Lower leg skin (tissue), 4 donors: ENCODE data around the gene WIPF1. TPM values are rescaled to one million over a fixed set of nuclear protein-coding genes. Genes with fewer than 3 reads are reported as not detected.

Source experiments
- DNase-seq, 2 donors: peaks; one replicate each; pipeline ENCODE4 v3.0.0-alpha.2; 2019; ENCODE audit warnings: low spot score in 2 of 2
- H3K4me3 ChIP-seq: fragments of 200-600 bp; sonication (generic); 2 replicates; pipeline ENCODE4 v1.5.1; 2017; ENCODE audit warnings: mild to moderate bottlenecking, low read depth; ENCODE audit not compliant: poor library complexity, severe bottlenecking
- POLR2A ChIP-seq, 2 donors: fragments of 450-650 bp; IDR thresholded peaks; one replicate each; pipeline ENCODE4 v1.6.1; 2016 to 2017; ENCODE audit warnings: antibody characterized with exemption in 2 of 2, mild to moderate bottlenecking in 1 of 2, moderate library complexity in 1 of 2
- WGBS, 2 donors: methylation state at CpG; one replicate each; pipeline ENCODE4 v1.1.5; 2018; 5-methylcytosine and 5-hydroxymethylcytosine counted together
- intact Hi-C: fragments of 100-400 bp; cut with DNase I; formaldehyde crosslinking; loops from one replicate; pipeline ENCODE4 v1.15.0; 2023; ENCODE audit warnings: low total_unique reads
- total RNA-seq, 4 donors: library from RNA; depleted of rRNA; stranded (reverse); fragments of >200 nt; gene quantifications; one replicate each; pipeline ENCODE4 v1.1.0, GENCODE V29; 2016
- TF ChIP-seq, protein P1 (sequence below), 3 donors: fragments of 450-650 bp; IDR thresholded peaks; one replicate each; pipeline ENCODE4 v1.5.1; 2016; ENCODE audit warnings: antibody characterized with exemption in 3 of 3, mild to moderate bottlenecking in 3 of 3, moderate library complexity in 2 of 3

WIPF1 gene
- total RNA-seq, 4 donors from 2014 or later = 5.0 to 12.4 (median 9.1) TPM

DNA sequence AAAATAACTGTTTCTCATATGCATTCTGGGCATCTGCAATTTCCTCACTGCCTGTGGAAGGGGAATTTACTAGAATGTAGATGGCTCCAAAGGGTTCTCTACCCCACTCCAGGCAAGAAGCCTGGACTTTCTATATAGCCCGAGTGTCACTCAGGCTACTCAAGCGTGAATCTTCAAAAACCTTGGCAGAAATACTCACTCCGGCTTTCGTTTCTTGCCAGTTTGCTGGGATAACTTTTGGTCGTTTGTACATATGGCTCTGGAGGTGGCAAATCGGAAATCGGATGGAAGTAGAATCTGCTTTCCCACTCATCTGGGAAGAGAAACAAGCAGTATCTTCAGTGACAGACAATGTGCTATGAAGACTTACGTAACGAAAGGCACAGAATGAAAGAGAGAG, 30.7 kb downstream of the WIPF1 start:
- no peak for TF ChIP-seq POLR2A (IDR thresholded peaks at IDR 0.05)
- TF ChIP-seq, protein P1, sequence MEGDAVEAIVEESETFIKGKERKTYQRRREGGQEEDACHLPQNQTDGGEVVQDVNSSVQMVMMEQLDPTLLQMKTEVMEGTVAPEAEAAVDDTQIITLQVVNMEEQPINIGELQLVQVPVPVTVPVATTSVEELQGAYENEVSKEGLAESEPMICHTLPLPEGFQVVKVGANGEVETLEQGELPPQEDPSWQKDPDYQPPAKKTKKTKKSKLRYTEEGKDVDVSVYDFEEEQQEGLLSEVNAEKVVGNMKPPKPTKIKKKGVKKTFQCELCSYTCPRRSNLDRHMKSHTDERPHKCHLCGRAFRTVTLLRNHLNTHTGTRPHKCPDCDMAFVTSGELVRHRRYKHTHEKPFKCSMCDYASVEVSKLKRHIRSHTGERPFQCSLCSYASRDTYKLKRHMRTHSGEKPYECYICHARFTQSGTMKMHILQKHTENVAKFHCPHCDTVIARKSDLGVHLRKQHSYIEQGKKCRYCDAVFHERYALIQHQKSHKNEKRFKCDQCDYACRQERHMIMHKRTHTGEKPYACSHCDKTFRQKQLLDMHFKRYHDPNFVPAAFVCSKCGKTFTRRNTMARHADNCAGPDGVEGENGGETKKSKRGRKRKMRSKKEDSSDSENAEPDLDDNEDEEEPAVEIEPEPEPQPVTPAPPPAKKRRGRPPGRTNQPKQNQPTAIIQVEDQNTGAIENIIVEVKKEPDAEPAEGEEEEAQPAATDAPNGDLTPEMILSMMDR (IDR thresholded peaks at IDR 0.05) = no peak
- no peak overlapping the region for H3K4me3 ChIP-seq
- 94% methylated on average over 9 of the region's 9 CpGs for WGBS, 2 donors
- intact Hi-C loops = no loop called here
- DNase-seq = no peak

GRCh38 chr2:174563530-174564282, 33.9 kb downstream of the WIPF1 start:
- TF ChIP-seq, protein P1 (IDR thresholded peaks at IDR 0.05) = no peak
- no peak for TF ChIP-seq POLR2A (IDR thresholded peaks at IDR 0.05)
- H3K4me3 ChIP-seq = no peak overlapping the region
- intact Hi-C loops = no loop called here
- no peak for DNase-seq
- 97 to 98% methylated on average over 5 of the region's 5 CpGs for WGBS, 2 donors

GRCh38 chr2:174561972-174562370, 35.6 kb downstream of the WIPF1 start:
- no peak for DNase-seq
- TF ChIP-seq POLR2A (IDR thresholded peaks at IDR 0.05) = no peak
- TF ChIP-seq, protein P1 (IDR thresholded peaks at IDR 0.05) = no peak
- 78% methylated on average over 5 of the region's 5 CpGs for WGBS, 2 donors
- H3K4me3 ChIP-seq = no peak overlapping the region
- intact Hi-C loops = no loop called here

DNA sequence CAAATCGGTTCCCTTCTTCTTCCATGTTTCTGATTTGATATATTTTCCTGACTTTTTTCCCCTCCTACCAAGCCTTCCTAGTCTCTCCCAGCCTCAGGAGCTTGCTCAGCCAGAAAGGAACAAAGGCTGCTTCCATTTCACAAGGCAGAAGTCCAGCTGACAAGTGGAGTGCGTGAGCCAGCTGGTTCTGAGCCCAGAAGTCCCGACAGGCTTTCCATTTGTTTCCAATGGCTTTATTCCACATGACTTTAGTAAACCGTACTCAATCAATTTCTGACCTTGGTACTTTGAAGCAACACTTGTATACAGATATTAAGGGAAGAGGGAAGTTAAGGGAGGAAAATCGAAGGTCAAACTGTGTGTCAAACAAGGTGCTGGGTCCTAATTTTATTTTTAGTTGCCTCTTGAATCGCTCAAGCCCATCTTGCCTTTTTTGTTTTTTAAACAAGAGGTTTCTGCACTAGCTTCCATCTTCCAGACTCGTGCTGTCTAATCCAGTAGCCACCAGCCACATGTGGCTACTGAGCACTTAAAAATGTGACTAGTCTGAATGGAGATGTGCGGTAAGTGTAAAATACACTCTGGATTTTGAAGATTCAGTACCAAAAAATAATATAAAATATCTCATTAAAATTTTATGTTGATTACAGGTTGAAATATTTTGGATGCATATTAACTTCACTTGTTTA, 36.2 kb downstream of the WIPF1 start:
- 29 to 43% methylated on average over 8 of the region's 8 CpGs for WGBS, 2 donors
- no peak for TF ChIP-seq POLR2A (IDR thresholded peaks at IDR 0.05)
- TF ChIP-seq, protein P1 (IDR thresholded peaks at IDR 0.05) = no peak
- intact Hi-C loops = no loop called here
- no peak overlapping the region for H3K4me3 ChIP-seq
- DNase-seq = peak in 1 of 2 donors; percentile 45

- no peak overlapping the region for H3K4me3 ChIP-seq
- no peak for TF ChIP-seq POLR2A (IDR thresholded peaks at IDR 0.05)
- TF ChIP-seq, protein P1 (IDR thresholded peaks at IDR 0.05) = no peak
- DNase-seq = no peak
- intact Hi-C loops = no loop called here
Observed at GRCh38 chr2:174560737-174561136, 36.9 kb downstream of the WIPF1 start.
